HG03520 (cell line): ENCODE data around the gene CHCT1.
"Not testable (repeated sequence)": the region's sequence is repeated elsewhere in the genome, so short reads cannot be mapped to it uniquely, and the experiment has no call there.

Experiments used
- ATAC-seq: cut with Tn5 transposase; IDR thresholded peaks from one replicate; pipeline ENCODE4 v1.9.1; 2021; ENCODE audit warnings: mild to moderate bottlenecking, moderate library complexity; ENCODE audit not compliant: unreplicated experiment

The CHCT1 gene

DNA sequence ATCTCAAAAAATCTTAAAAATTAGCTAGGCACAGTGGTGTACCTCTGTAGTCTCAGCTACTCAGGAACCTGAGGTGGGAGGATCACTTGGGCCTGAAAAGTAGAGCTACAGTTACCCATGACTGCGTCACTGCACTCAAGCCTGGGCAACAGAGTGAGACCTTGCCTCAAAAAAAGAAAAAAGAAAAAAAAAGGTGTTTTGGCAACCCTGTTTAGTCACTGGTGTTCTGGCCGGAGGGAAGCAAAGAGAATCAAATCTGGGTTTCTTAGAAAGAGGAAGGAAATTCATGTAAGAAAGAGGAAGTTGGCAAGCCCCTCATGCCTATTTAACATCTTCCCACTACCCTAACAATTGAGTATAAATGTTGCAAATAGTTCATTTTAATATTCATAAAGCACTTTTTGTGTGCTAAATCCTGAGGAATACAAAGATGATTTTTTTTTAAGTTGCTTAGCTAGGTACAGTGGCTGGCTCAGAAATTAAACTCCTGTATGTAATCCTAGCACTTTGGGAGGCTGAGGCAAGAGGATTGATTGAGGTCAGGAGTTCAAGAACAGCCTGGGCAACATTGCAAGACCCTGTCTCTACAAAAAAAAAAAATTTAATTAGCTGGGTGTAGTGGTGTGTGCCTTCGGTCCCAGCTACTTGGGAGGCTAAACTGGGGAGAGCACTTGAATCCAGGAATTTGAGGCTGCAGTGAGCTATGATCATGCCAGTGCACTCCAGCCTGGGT lies 23.9 kb upstream of the CHCT1 start:
- peak; percentile 61 for ATAC-seq

DNA sequence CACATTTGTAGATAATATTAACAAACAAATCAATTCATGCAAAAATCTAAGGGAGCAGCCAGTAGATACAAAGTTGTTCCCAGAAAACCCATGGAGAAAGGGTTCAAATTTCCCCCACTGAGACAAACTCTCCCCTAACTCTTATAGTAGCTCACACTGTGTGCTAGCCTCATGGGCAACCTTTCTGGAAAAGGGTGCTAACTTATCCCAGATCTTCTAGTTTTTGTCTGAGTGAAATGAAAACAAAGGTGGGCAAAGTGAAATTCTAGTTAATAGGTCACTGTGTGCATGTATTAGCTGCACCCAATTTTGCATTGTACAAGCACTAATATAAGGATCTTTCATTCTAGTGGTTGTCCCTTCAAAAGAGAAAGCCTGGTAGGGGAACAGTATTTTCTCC lies 20.5 kb upstream of the CHCT1 start:
- no peak for ATAC-seq

DNA sequence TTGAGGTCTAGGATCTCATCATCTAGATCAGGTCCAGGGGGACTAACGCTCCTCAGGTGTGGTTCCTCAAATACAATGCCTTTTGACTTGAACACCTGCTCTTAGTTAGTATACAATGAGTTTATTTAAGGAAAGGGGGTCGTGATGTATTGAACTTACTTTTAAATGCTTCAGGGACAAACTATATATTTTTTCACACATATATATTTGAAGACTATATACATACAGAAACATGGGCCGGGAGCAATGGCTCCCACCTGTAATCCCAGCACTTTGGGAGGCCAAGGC lies 18.8 kb upstream of the CHCT1 start:
- ATAC-seq, result no peak

DNA sequence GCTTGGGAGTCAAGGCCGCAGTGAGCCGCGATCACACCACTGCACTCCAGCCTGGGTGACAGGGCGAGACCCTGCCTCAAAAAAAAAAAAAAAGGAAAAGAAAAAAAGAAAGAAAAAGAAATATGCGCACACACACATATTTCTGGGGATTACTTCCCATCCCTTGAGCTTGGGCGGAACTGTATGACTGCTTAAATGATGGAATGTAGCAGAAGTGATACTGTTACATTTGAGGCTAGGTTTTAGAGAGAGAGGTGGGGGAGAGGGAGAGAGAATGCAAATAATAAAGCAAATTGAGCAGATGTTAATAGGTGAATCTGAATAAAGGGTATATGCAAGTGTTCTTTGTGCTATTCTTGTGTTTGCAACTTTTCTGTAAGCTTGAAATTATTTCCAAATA lies 18.3 kb upstream of the CHCT1 start:
- ATAC-seq, result no peak

DNA sequence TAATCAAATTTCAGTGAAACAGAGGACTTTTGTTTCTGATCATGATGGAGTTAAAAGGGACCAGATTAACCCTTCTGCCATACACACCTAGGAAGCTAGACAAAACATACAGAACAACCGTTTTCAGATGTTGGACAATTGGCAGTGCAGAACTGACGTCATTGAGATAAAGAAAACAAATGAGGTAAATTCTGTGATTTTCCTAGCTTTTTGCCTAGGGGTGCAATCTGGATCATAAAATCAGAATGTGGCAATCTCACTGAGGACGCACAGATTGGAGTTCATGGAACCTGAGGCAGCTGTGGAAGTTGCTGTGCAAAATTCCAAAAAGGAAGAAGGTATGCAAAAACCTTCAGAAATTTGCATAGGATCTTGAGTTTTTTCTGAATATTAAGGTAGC lies 15.4 kb upstream of the CHCT1 start:
- no peak for ATAC-seq

DNA sequence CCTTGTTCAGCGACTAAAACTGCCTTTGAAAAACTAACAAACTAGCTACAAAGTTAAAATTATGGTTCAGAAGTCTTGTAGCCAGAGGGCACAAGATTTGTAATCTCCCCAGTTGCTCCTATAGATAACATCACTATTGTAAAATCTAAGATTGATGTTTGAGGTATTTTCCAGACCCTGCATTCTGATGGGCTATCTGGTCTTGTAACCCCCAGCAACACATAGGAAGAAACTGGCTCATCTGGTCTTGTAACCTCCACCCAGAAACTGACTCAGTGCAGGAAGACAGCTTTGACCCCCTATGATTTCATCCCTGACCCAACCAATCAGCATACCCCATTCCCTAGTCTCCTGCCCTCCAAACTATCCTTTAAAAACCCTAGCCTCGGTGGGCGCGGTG lies 12.3 kb upstream of the CHCT1 start:
- ATAC-seq, result no peak

DNA sequence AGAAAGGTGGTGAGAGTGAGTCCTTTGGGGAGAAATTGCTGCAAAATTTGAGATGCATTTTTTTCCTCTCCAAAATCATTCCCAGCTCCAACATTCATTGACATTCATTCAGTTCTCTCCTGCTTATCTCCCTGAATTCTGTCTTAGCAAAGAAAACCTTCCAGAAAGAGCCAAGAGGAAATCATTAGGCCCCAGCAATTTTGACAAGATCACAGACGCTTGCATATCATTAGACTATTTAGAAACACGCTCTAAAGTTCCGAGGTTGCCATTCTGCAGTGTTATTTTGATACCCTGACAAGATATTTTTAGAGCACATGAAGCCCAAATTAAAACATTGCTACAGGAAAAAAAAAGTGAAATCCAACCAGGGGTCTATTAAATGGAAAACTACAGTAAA lies 9.6 kb upstream of the CHCT1 start:
- no peak for ATAC-seq

DNA sequence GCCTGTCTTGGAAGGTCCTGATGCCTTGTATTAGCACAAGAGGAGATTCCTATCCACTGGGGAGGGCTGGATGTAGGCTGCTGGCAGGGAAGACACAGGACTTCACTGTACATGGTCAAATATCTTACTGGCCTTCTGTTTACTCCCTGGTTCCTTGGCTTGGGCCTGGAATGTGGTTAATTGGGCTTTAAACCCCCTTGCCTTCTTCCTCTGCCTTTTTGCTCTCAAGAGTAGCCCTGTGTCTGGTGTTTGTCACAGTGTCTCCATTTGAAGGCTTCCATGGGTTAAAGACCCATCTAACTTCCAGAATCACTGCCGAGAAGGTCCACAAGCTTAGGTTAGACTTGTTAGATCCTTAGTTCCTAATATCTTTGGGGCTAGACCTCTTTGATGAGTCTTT lies 7.1 kb upstream of the CHCT1 start:
- ATAC-seq, result no peak

DNA sequence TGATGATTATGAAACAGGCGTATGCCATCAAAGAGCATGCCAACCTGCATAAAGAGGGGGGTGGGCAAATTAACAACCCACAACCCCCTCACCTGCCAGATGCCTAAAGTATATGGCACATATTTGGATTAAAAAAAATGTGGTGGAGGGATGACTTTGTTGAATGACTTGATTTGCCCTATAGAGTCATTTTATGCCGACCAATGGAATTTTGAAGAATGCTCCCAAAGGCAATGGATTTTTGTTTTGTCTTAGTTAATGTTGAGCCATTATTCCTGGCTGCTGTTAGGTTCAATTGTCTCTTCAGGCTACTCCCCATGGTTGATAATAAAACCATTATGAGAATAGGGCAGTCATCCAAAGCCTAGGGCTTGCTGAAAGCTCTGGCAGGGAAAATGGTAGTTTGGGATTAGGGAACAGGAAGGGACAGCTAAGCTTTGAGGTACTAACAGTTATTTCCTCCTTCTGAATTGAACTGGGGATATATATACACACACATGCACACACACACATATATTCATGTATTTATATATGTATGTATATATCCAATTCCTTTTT lies 5.8 kb upstream of the CHCT1 start:
- ATAC-seq, result no peak

DNA sequence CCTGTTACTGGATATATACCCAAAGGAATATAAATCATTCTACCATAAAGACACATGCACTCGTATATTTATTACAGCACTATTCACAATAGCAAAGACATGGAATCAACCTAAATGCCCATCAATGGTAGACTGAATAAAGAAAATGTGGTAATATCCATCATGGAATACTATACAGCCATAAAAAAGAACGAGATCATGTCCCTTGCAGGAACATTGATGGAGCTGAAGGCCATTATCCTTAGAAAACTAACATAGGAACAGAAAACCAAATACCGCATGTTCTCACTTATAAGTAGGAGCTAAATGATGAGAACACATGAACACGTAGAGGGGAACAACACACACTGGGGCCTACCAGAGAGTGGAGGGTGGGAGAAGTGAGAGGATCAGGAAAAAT lies 3.3 kb upstream of the CHCT1 start:
- ATAC-seq, result not testable (repeated sequence)

DNA sequence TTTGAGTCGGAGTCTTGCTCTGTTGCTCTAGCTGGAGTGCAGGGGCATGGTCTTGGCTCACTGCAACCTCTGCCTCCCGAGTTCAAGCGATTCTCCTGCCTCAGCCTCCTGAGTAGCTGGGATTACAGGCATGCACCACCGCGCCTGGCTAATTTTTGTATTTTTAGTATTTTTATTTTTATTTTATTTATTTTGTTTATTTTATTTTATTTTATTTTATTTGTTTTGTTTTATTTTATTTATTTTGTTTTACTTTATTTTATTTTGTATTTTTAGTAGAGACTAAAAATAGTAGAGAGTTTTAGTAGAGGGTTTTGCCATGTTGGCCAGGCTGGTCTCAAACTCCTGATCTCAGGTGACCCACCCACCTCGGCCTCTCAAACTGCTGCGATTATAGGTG lies 2.4 kb upstream of the CHCT1 start:
- ATAC-seq, result not testable (repeated sequence)

DNA sequence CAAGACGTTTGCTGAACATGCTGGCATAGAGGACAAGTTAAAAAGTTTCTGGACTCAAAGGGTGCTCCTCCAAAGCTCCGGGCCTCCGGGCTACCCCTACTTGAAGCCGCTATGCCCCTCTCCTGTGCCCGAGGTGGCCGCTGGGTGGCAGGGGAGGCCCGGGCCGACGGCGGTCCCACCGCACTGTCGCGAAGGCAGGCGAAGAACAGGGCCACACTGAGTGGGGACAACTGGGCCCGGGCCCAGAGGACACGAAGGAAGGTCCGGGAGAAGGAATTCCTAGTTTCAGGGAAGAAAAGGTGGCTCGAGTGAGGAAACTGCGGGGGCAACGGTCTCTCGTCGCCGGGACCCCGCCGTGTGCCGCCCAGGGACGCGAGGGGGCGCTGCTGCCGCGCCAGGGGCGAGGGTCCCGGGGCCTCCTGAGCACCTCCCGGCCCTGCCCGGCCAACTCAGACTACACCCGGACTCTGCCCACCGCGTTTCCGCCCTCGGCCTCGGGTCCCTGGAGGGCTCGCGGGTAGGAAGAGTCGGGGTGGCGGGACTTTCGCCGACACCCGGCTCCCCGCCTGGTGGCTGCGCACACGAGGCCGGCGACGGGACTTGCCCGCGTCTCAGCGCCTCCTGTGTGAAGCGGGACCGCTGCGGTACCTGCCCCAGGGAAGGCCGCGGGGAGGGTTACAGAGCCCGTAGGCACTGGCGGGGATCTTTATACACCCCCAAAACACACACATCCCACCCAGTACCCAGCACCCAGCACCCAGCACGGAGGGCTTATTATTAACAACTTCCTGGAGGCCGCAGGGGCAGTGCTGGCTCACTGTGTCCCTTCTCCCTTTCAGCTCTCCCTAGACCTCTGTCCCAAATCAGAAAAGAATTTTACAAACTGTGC lies 772 bp upstream of the CHCT1 start:
- peak; percentile 90 for ATAC-seq

DNA sequence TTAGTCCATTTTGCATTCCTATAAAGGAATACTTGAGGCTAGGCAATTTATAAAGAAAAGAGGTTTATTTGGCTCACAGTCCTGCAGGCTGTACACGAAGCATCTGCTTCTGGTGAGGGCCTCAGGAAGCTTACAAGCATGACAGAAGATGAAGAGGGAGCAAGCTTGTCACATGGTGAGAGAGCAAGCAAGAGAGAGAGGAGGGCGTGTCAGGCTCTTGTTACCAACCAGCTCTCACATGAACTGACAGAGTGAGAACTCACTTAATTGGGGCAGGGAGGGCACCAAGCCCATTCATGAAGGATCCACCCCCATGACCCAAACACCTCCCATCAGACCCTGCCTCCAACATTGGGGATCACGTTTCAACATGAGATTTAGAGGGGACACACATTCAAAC lies 1.6 kb downstream of the CHCT1 start:
- no peak for ATAC-seq

DNA sequence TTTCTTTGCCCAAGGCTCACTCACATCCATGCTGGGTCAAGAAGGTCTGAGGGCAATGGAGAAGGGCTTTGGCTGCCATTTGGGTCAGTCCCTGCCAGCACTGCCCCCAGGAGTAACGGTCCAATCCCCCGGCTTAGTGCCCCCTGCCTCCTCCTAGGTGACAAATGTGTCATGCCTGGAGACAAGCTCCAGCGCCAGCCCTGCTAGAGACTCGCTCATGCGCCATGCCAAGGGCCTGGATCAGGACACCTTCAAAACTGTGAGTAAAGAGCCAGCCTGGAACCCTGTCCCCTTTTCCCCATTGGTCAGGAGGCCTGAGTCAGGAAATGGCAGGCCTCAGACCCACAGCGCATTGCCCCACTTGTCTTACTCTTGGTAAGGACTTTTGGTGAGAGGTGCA lies 3.3 kb downstream of the CHCT1 start:
- ATAC-seq, result no peak

DNA sequence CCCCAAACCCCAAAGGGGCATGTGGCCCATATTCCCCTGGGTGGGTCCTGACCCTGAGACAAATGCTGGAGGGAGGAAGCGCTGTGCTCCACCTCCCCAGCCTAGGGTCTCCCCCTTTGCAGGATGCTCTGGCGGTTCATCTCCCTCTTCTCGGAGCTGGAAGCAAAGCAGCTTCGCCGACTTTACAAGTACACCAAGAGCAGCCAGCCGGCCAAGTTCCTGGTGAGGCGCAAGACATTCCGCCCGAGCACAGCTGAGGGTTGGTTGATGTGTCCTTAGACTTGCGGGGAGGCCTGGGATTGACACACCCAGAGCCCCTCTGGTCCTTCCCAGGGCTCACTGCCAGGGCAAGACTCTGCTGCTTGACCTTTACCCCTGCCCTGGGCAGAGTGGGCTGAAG lies 4.3 kb downstream of the CHCT1 start:
- no peak for ATAC-seq

DNA sequence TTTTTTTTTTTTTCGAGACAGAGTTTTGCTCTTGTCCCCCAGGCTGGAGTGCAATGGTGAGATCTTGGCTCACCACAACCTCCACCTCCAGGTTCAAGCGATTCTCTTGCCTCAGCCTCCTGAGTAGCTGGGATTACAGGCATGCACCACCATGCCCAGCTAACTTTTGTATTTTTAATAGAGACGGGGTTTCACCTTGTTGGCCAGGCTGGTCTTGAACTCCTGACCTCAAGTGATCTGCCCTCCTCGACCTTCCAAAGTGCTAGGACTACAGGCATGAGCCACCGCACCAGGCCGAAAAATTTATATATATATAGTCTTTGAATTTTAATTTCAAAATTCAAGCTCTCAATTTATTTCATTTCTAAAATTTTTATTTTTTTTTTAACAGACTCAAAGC lies 6.2 kb downstream of the CHCT1 start:
- not testable (repeated sequence) for ATAC-seq

DNA sequence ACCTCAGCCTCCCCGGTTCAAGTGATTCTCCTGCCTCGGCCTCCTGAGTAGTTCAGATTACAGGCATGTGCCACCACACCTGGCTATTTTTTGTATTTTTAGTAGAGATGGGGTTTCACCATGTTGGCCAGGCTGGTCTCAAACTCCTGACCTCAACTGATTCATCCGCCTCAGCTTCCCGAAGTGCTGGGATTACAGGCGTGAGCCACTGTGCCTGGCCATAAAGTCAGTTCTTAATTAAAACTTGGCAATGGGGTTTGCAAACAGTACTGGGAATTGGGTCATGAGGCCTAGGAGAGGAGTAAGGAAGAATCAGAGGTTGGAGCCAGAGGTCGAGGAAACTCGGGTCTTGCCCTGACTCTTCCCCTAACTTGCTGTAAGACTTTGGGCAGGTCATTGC lies 8.3 kb downstream of the CHCT1 start:
- not testable (repeated sequence) for ATAC-seq

DNA sequence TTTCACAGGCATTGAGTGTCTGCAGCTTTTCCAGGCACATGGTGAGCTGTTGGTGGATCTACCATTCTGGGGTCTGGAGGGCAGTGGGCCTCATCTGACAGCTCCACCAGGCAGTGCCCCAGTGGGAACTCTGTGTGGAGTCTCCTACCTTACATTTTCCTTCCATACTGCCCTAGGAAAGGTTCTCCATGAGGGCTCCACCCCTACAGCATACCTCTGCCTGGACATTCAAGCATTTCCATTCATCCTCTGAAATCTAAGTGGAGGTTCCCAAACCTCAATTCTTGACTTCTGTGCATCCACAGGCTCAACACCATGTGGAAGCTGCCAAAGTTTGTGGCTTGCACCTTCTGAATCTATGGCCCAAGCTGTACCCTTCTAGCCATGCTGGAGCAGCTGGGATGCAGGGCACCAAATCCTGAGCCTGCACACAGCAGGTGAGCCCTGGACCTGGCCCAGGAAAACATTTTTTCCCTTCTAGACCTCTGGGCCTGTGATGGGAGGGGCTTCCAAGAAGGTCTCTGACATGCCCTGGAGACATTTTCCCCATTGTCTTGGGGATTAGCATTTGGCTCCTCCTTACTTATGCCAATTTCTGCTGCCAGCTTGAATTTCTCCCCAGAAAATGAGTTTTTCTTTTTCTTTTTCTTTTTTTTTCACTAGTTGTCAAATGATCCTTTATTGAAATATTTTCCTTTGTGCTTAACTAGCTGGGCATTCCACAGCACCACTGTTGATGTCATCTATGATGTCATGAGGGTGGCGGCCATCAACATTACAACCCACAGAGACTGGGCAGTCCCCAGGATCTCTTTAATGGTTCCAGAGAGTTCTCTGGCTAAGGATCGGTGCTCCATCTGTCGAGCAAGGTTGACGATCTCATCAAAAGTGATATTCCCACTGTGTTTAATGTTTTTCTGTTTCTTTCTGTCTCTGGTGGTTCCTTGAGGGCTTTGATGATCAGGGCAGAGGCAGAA lies 11.0 kb downstream of the CHCT1 start:
- ATAC-seq, result not testable (repeated sequence)

DNA sequence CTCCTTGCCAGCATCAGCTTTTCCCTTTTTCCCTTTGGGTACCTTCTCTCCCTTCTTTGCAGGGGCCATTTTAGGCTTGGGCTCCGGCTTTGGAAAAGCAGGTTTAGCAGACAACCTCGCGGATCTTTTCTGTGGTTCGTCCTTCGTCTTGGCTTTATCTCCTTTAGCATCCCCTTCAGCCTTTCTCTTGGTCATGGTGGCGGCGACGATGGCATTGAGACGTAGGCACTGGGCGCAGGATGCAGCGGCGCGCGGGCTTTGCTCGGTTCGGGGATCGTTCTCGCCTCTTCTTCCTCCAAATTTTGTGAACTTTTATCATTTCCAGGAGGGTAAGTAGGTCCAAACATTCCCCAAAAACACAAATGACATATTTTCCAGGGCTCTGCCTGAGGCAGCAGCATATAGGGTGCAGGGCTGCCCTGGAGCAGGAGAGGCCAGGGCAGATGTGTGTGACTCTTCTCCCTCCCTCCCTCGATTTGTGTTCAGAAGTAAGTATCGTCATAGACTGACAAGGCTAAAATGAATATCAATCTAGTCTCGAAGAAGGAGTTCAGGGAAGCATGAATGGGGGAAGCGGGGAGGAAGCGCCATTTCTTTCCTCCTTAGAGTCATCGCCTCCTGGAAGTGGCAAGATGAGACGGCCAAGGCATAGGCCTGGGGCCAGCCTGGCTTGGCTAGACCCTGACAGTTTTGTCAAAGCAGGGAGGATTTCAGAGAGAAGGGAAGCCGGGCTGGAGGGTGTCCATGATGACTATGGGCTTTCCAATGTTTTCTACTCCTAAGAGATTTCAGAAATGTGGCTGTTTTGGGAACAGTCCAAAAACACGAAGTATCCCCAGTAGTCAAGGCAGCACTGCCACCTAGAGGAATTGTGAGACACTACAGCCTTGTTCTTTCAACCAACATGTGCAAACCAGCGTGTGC lies 13.2 kb downstream of the CHCT1 start:
- no peak for ATAC-seq

DNA sequence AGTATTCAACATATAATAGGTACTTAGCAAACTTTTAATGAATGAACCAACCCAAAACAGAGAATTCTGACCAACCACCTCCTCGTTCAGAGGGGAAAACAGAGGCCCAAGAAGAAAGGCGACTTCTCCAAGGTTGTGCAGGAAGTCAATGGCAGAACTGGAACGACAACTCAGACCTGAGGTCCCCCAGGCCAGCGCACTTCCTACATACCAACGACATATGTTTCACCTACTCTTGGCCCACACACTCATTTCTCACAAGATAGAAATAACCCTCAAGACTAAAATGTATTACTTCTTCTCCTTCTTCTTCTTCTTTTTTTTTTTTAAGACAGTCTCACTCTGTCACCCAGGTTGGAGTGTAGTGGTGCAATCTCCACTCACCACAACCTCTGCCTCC lies 14.4 kb downstream of the CHCT1 start:
- ATAC-seq, result no peak
